Hematopoietic multipotent progenitor cell treated with erythropoietin and hydrocortisone succinate and interleukin-3 and kit ligand, for 8 days (in vitro differentiated cells): ENCODE measurements around the gene TADA1.
A peak's percentile ranks its signal among the peaks of the same experiment; 100 is the strongest.
"Not testable (repeated sequence)": the region's sequence is repeated elsewhere in the genome, so short reads cannot be mapped to it uniquely, and the experiment has no call there.

Experiments
- DNase-seq: peaks from one replicate; pipeline ENCODE4 v3.0.0-alpha.2; 2015

TADA1 gene

GRCh38 chr1:166840309-166841274, 35.5 kb downstream of the TADA1 start:
- DNase-seq: peak; percentile 80

GRCh38 chr1:166839600-166840308, 36.3 kb downstream of the TADA1 start:
- DNase-seq: peak; percentile 24

- DNase-seq: peak; percentile 80
Observed at GRCh38 chr1:166838766-166839599, 37.1 kb downstream of the TADA1 start, which contains the start of gene POGK. TSS of gene POGK (plus strand) at chr1:166839475. CDS start at chr1:166840957, 1,482 bp downstream.

GRCh38 chr1:166836733-166837132, 39.3 kb downstream of the TADA1 start:
- DNase-seq: no peak

GRCh38 chr1:166829762-166830161, 46.3 kb downstream of the TADA1 start:
- not testable (repeated sequence) for DNase-seq

- no peak for DNase-seq
Observed at GRCh38 chr1:166827426-166827825, 48.6 kb downstream of the TADA1 start.

GRCh38 chr1:166822385-166822784, 53.7 kb downstream of the TADA1 start:
- DNase-seq: no peak

- no peak for DNase-seq
Observed at GRCh38 chr1:166819974-166820373, 56.1 kb downstream of the TADA1 start.

GRCh38 chr1:166814611-166815010, 61.5 kb downstream of the TADA1 start:
- no peak for DNase-seq

- peak; percentile 11 for DNase-seq
Observed at GRCh38 chr1:166813508-166814223, 62.4 kb downstream of the TADA1 start.

GRCh38 chr1:166811691-166812090, 64.4 kb downstream of the TADA1 start:
- DNase-seq: no peak

- no peak for DNase-seq
Observed at GRCh38 chr1:166808952-166809351, 67.1 kb downstream of the TADA1 start.
